Measurements from ENCODE around the gene TSPAN9. TPM values are rescaled to one million over a fixed set of nuclear protein-coding genes. Genes with fewer than 3 reads are reported as not detected.

TSPAN9 gene
- total and polyA plus RNA-seq, 2 of the 4 experiments (the other 2 are of a cell fraction): 17.7 to 39.1 TPM

DNA sequence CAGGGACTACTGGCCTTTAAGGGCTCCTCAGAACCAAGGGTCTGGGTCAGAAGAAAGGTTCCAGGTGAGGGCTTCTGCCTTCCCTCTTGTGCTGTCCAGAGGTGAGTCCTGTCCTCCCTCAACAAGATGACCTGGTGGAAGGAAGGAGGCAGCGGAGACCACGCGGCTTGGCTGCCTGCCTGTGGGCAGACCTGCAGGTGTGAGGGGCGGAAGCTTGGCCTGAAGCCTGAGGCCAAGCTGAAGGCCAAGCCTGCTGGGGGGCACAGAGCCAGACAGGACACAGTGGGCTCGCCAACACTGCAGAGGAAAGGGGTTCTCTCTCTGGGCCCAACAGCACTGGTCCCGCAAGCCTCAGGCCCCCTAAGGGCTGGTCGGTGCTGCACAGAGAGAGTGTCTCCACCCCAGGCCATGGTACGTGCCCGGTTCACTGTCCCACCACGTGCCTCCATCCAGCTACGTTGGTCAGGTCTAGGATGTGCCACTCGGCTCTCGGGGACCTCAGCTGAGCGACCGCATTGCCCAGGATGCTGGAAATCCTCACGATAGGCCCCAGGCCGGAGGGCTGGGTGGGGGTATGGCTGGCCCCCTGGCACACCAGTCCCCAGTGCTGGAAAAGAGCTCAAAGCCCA is 243.8 kb downstream of the TSPAN9 start:
- no TSS peak for BruUV-seq (replicated peaks)
- no peaks in the 10 kb centered on the region for H3K9me1 ChIP-seq (ENCODE audit: insufficient read depth, low read length)
- H2AK9ac ChIP-seq (replicated peaks; ENCODE audit: low read depth, low read length, poor library complexity): no peak overlapping the region

More for the DNA sequence above, 243.8 kb downstream of the TSPAN9 start:
- Histone ChIP-seq H2BK120ac (ENCODE audit: low read depth, low read length) (no peak overlapping the region), H3K23ac (ENCODE audit: low read depth, low read length) (no peak overlapping the region), H3K27ac (ENCODE audit: insufficient read depth, low read length) (no peak overlapping the region), H3K9me3 (ENCODE audit: control insufficient read depth, insufficient read depth, low read length) (no peaks in the 10 kb centered on the region), H3K79me1 (ENCODE audit: low read depth in 1 of 2, low read length in 2 of 2) (no peaks in the 10 kb centered on the region), H2BK5ac (ENCODE audit: low read depth, low read length, poor library complexity, severe bottlenecking) (no peak overlapping the region), H4K5ac (ENCODE audit: low read depth, low read length) (no peak overlapping the region), H4K20me1 (ENCODE audit: insufficient read depth, low read length) (no peaks in the 10 kb centered on the region), H3K14ac (replicated peaks; ENCODE audit: low read depth, low read length) (no peak overlapping the region), H3K4me3 (ENCODE audit: insufficient read depth, low read depth, low read length) (no peak overlapping the region), H3K4ac (ENCODE audit: low read depth, low read length) (no peak overlapping the region), H3K9ac (ENCODE audit: low read depth, low read length) (no peak overlapping the region), H3K4me2 (ENCODE audit: low read depth, low read length) (no peak overlapping the region), H2AFZ (replicated peaks; ENCODE audit: low read length, poor library complexity) (no peak overlapping the region), H4K8ac (ENCODE audit: low read depth in 2 of 2, low read length in 2 of 2) (no peak overlapping the region), H3K56ac (ENCODE audit: extremely low read depth, insufficient read depth, low read length) (no peak overlapping the region), H3K18ac (ENCODE audit: low read depth, low read length) (no peak overlapping the region), H3K36me3 (ENCODE audit: control insufficient read depth, insufficient read depth, low read length) (no peaks in the 10 kb centered on the region), H2BK15ac (ENCODE audit: low read depth, low read length) (no peak overlapping the region), H2AK5ac (ENCODE audit: low read depth, low read length) (no peak overlapping the region), H2BK20ac (ENCODE audit: low read depth, low read length) (no peak overlapping the region), H3K4me1 (ENCODE audit: control insufficient read depth, insufficient read depth, low read length) (no peaks in the 10 kb centered on the region), H3K27me3 (ENCODE audit: control insufficient read depth, insufficient read depth, low read length) (peaks cover 77% of the 10 kb centered on the region), H4K91ac (ENCODE audit: insufficient read depth, low read depth, low read length) (no peak overlapping the region)
- dilution Hi-C loops (cut with HindIII; ENCODE audit: low sequenced_read_pairs, unreplicated experiment): no loop called here
- no peak for TF ChIP-seq BHLHE40 (IDR thresholded peaks at IDR 0.05; ENCODE audit: low read depth, low read length)
- TF ChIP-seq, protein P1, sequence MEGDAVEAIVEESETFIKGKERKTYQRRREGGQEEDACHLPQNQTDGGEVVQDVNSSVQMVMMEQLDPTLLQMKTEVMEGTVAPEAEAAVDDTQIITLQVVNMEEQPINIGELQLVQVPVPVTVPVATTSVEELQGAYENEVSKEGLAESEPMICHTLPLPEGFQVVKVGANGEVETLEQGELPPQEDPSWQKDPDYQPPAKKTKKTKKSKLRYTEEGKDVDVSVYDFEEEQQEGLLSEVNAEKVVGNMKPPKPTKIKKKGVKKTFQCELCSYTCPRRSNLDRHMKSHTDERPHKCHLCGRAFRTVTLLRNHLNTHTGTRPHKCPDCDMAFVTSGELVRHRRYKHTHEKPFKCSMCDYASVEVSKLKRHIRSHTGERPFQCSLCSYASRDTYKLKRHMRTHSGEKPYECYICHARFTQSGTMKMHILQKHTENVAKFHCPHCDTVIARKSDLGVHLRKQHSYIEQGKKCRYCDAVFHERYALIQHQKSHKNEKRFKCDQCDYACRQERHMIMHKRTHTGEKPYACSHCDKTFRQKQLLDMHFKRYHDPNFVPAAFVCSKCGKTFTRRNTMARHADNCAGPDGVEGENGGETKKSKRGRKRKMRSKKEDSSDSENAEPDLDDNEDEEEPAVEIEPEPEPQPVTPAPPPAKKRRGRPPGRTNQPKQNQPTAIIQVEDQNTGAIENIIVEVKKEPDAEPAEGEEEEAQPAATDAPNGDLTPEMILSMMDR (conservative IDR thresholded peaks at IDR 0.05; ENCODE audit: low read depth, low read length): no peak
- TF ChIP-seq RAD21 (IDR thresholded peaks at IDR 0.05; ENCODE audit: low read length): no peak
- TF ChIP-seq CEBPB (IDR thresholded peaks at IDR 0.05; ENCODE audit: low read depth, low read length): no peak
- no peak for TF ChIP-seq CHD1 (IDR thresholded peaks at IDR 0.05; ENCODE audit: low read depth, low read length)
- TF ChIP-seq, protein P2, sequence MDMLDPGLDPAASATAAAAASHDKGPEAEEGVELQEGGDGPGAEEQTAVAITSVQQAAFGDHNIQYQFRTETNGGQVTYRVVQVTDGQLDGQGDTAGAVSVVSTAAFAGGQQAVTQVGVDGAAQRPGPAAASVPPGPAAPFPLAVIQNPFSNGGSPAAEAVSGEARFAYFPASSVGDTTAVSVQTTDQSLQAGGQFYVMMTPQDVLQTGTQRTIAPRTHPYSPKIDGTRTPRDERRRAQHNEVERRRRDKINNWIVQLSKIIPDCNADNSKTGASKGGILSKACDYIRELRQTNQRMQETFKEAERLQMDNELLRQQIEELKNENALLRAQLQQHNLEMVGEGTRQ (IDR thresholded peaks at IDR 0.05; ENCODE audit: low read depth, low read length): no peak
- TF ChIP-seq MAZ (IDR thresholded peaks at IDR 0.05; ENCODE audit: borderline replicate concordance, low read depth, low read length): no peak
- no peak for TF ChIP-seq NFE2L2 (IDR thresholded peaks at IDR 0.05; ENCODE audit: low read depth, low read length)
- ChIA-PET CTCF (no interaction called here), POLR2A (ENCODE audit: unreplicated experiment) (no interaction called here)
- DNase-seq: no peak
- no peak for ATAC-seq (ENCODE audit: low read depth)
- WGBS, 2 experiments (ENCODE audit: extremely low coverage in 2 of 2, insufficient read length in 1 of 2): 68% methylated on average over 4 of the region's 17 CpGs; no CpG with 5 or more reads in 1 of the 2 experiments
- in situ Hi-C loops (cut with MboI; ENCODE audit: low sequenced_read_pairs): no loop called here
- intact Hi-C loops (cut with micrococcal nuclease): no loop called here
